H1 (cell line): ENCODE measurements around the gene RGS13. TPM values are rescaled to one million over a fixed set of nuclear protein-coding genes. Genes with fewer than 3 reads are reported as not detected.

Experiments
- CTCF ChIA-PET: fragments of 300-600 bp; sonication (Branson Sonifier 250); formaldehyde crosslinking; loops from one replicate; lab custom pipeline; 2021; ENCODE audit not compliant: partially characterized antibody; lab: Charles Lee
- POLR2A ChIA-PET: fragments of 300-600 bp; sonication (Branson Sonifier 250); formaldehyde crosslinking; loops from one replicate; lab custom pipeline; 2021; ENCODE audit warnings: inconsistent platforms; ENCODE audit not compliant: partially characterized antibody; lab: Charles Lee
- DNase-seq, 2 experiments: peaks; one replicate each; pipeline versions ENCODE4 v3.0.0 to v3.0.0-alpha.2; 2010 to 2022; ENCODE audit warnings: low spot score in 2 of 2, low read depth in 1 of 2, mixed read lengths in 1 of 2
- FAIRE-seq: peaks from 2 replicates; lab custom pipeline; 2011; peaks lifted over from hg19 to GRCh38; lab: Jason Lieb, UNC
- H2AFZ ChIP-seq: 2 replicates; pipeline ENCODE4 v1.8.1; 2012; ENCODE audit warnings: low read length, inconsistent platforms
- H2AK5ac ChIP-seq: 2 replicates; pipeline ENCODE4 v1.6.1; 2013; ENCODE audit warnings: low read depth, low read length
- H2BK120ac ChIP-seq: replicated peaks from 2 replicates; pipeline ENCODE3; 2013; ENCODE audit warnings: low read depth, low read length, inconsistent platforms
- H2BK12ac ChIP-seq: 2 replicates; pipeline ENCODE4 v1.6.1; 2013; ENCODE audit warnings: low read depth, low read length
- H2BK15ac ChIP-seq: 2 replicates; pipeline ENCODE4 v1.6.1; 2013; ENCODE audit warnings: low read length
- H2BK20ac ChIP-seq: 2 replicates; pipeline ENCODE4 v1.6.1; 2013; ENCODE audit warnings: low read length
- H2BK5ac ChIP-seq: 2 replicates; pipeline ENCODE4 v1.6.1; 2013; ENCODE audit warnings: low read depth, low read length
- H3K14ac ChIP-seq: 2 replicates; pipeline ENCODE4 v1.6.1; 2013; ENCODE audit warnings: inconsistent platforms; ENCODE audit not compliant: insufficient read length
- H3K18ac ChIP-seq: 2 replicates; pipeline ENCODE4 v1.6.1; 2013; ENCODE audit warnings: low read length; ENCODE audit errors: extremely low read depth
- H3K23ac ChIP-seq: 2 replicates; pipeline ENCODE4 v1.6.1; 2013; ENCODE audit warnings: inconsistent platforms; ENCODE audit not compliant: insufficient read length
- H3K23me2 ChIP-seq: 2 replicates; pipeline ENCODE4 v1.6.1; 2013; ENCODE audit warnings: low read depth, low read length
- H3K27ac ChIP-seq: 2 replicates; pipeline ENCODE4 v1.6.1; 2011; ENCODE audit warnings: low read depth, low read length, inconsistent platforms
- H3K27me3 ChIP-seq, 4 experiments: replicated peaks in 1 of 4; 1 replicate in 1 of 4; 2 replicates in 3 of 4; pipeline versions ENCODE4 v1.6.1 to v1.8.1; 2011 to 2013; ENCODE audit warnings: low read length in 3 of 4, mild to moderate bottlenecking in 3 of 4, inconsistent platforms in 2 of 4, mixed read lengths in 2 of 4, moderate library complexity in 1 of 4; ENCODE audit not compliant: control insufficient read depth in 3 of 4, insufficient read depth in 3 of 4; ENCODE audit errors: extremely low read depth in 1 of 4
- H3K36me3 ChIP-seq, 4 experiments: 2 replicates each; pipeline versions ENCODE4 v1.6.1 to v1.8.1; 2011 to 2013; ENCODE audit warnings: mild to moderate bottlenecking in 4 of 4, low read length in 3 of 4, moderate library complexity in 2 of 4, control low read depth in 1 of 4, inconsistent platforms in 1 of 4; ENCODE audit not compliant: insufficient read depth in 4 of 4, control insufficient read depth in 2 of 4
- H3K4ac ChIP-seq: replicated peaks from 2 replicates; pipeline ENCODE3; 2013; ENCODE audit warnings: low read length, low read depth, mixed read lengths, inconsistent platforms; ENCODE audit not compliant: insufficient read length
- H3K4me1 ChIP-seq, 4 experiments: replicated peaks in 1 of 4; 1 replicate in 1 of 4; 2 replicates in 3 of 4; pipeline versions ENCODE4 v1.6.1 to v1.8.1; 2011 to 2013; ENCODE audit warnings: low read length in 3 of 4, inconsistent platforms in 2 of 4, mixed read lengths in 1 of 4; ENCODE audit not compliant: insufficient read depth in 4 of 4, control insufficient read depth in 3 of 4
- H3K4me2 ChIP-seq, 2 experiments: 2 replicates each; pipeline versions ENCODE4 v1.6.1 to v1.8.1; 2011 to 2013; ENCODE audit warnings: low read depth in 2 of 2, low read length in 2 of 2, control low read depth in 1 of 2, inconsistent platforms in 1 of 2, mild to moderate bottlenecking in 1 of 2; ENCODE audit not compliant: insufficient read depth in 1 of 2
- H3K4me3 ChIP-seq, 4 experiments: fragments of 200-600, 300-600 bp in 1 of 4; sonication (generic), shearing (Covaris generic), sonication (Bioruptor Twin) in 1 of 4; 2 replicates each; pipeline versions ENCODE4 v1.5.1 to v1.8.1; 2011 to 2016; ENCODE audit warnings: low read length in 4 of 4, low read depth in 3 of 4, control low read depth in 2 of 4, inconsistent platforms in 2 of 4, mild to moderate bottlenecking in 2 of 4, mixed read lengths in 1 of 4, moderate library complexity in 1 of 4; ENCODE audit not compliant: insufficient read depth in 2 of 4; ENCODE audit errors: extremely low read depth in 1 of 4
- H3K56ac ChIP-seq: replicated peaks from 2 replicates; pipeline ENCODE3; 2013; ENCODE audit warnings: low read depth, mild to moderate bottlenecking, mixed read lengths, low read length, inconsistent platforms; ENCODE audit not compliant: insufficient read length
- H3K79me1 ChIP-seq: 2 replicates; pipeline ENCODE4 v1.6.1; 2013; ENCODE audit warnings: low read depth, low read length, control low read depth
- H3K79me2 ChIP-seq, 2 experiments: 2 replicates each; pipeline versions ENCODE4 v1.6.1 to v1.8.1; 2012 to 2013; ENCODE audit warnings: low read length in 2 of 2, mild to moderate bottlenecking in 2 of 2, inconsistent platforms in 1 of 2; ENCODE audit not compliant: insufficient read depth in 2 of 2, control insufficient read depth in 1 of 2
- H3K9ac ChIP-seq, 4 experiments: replicated peaks in 1 of 4; 1 replicate in 1 of 4; 2 replicates in 3 of 4; pipeline versions ENCODE4 v1.6.1 to v1.8.1; 2011 to 2013; ENCODE audit warnings: low read depth in 3 of 4, low read length in 3 of 4, control low read depth in 2 of 4, mild to moderate bottlenecking in 2 of 4, moderate library complexity in 2 of 4, inconsistent platforms in 1 of 4; ENCODE audit errors: extremely low read depth in 1 of 4
- H3K9me3 ChIP-seq, 2 experiments: 2 replicates each; pipeline versions ENCODE4 v1.6.1 to v1.8.1; 2012 to 2013; ENCODE audit warnings: mild to moderate bottlenecking in 2 of 2, moderate library complexity in 2 of 2, control low read depth in 1 of 2, inconsistent platforms in 1 of 2, low read depth in 1 of 2, low read length in 1 of 2, mixed read lengths in 1 of 2; ENCODE audit not compliant: insufficient read depth in 2 of 2
- H4K20me1 ChIP-seq, 2 experiments: replicated peaks in 1 of 2; 2 replicates each; pipeline versions ENCODE3 to v1.8.1; 2011 to 2013; ENCODE audit warnings: inconsistent platforms in 2 of 2, low read length in 2 of 2, mild to moderate bottlenecking in 1 of 2; ENCODE audit not compliant: insufficient read depth in 2 of 2, control insufficient read depth in 1 of 2
- H4K5ac ChIP-seq: 2 replicates; pipeline ENCODE4 v1.6.1; 2013; ENCODE audit warnings: low read length, low read depth, mixed read lengths, inconsistent platforms; ENCODE audit not compliant: insufficient read length
- H4K8ac ChIP-seq: 2 replicates; pipeline ENCODE4 v1.8.0; 2013; ENCODE audit warnings: mild to moderate bottlenecking, moderate library complexity, low read length, inconsistent platforms; ENCODE audit not compliant: insufficient read depth; ENCODE audit errors: extremely low read depth
- H4K91ac ChIP-seq: replicated peaks from 2 replicates; pipeline ENCODE3; 2013; ENCODE audit warnings: low read length, mixed read lengths, inconsistent platforms; ENCODE audit not compliant: insufficient read length
- GABPA ChIP-seq: IDR thresholded peaks from 2 replicates; pipeline ENCODE4 v1.6.1; 2011; ENCODE audit warnings: mild to moderate bottlenecking, low read length, moderate library complexity, borderline replicate concordance; ENCODE audit not compliant: insufficient read depth
- HDAC2 ChIP-seq, 2 experiments: fragments of 300-600 bp in 1 of 2; sonication (generic) in 1 of 2; IDR thresholded peaks; 2 replicates each; pipeline ENCODE4 v1.6.1; 2011 to 2012; ENCODE audit warnings: low read depth in 2 of 2, low read length in 2 of 2, mild to moderate bottlenecking in 2 of 2, moderate library complexity in 2 of 2, borderline replicate concordance in 1 of 2, inconsistent platforms in 1 of 2
- NANOG ChIP-seq: IDR thresholded peaks from 2 replicates; pipeline ENCODE4 v1.6.1; 2011; ENCODE audit warnings: low read length, low read depth, mild to moderate bottlenecking, inconsistent platforms; ENCODE audit not compliant: insufficient read depth, poor library complexity, severe bottlenecking
- RBBP5 ChIP-seq: IDR thresholded peaks from 2 replicates; pipeline ENCODE4 v1.7.1; 2012; ENCODE audit warnings: low read depth, mild to moderate bottlenecking, inconsistent platforms, low read length, moderate library complexity, borderline replicate concordance
- WGBS, 2 experiments: shearing (Covaris generic) in 1 of 2; methylation state at CpG; one replicate each; pipeline versions ENCODE4 v1.1.6 to v1.1.7; 2013 to 2015; ENCODE audit warnings: low lambda C conversion rate in 2 of 2, mixed read lengths in 2 of 2, inconsistent platforms in 1 of 2, low coverage in 1 of 2, missing lambda C conversion rate in 1 of 2; ENCODE audit not compliant: insufficient replicate concordance in 2 of 2, insufficient coverage in 1 of 2, insufficient read length in 1 of 2; ENCODE audit errors: extremely low coverage in 1 of 2, missing lambda C conversion rate in 1 of 2; 5-methylcytosine and 5-hydroxymethylcytosine counted together
- polyA plus RNA-seq, 7 experiments: library from polyadenylated mRNA; depleted of rRNA in 3 of 7; stranded (reverse) in 5 of 7; unstranded in 2 of 7; fragments of >200 nt in 5 of 7; fragments of 200-250 nt in 2 of 7; gene quantifications; 1 replicate in 5 of 7; 2 replicates in 1 of 7; 4 replicates in 1 of 7; pipeline versions ENCODE4 v1.2.1 to v1.2.3, GENCODE V29; 2011 to 2013; ENCODE audit warnings: missing spikeins in 2 of 7, mixed read lengths in 2 of 7
- total RNA-seq: library from RNA; stranded (reverse); fragmentation: NEBNext Ultra II Directional; extraction: Animal tissue kit (Norgen Biotek cat#: 25700); gene quantifications from 2 replicates; pipeline ENCODE4 v1.2.1, GENCODE V29; 2021

The RGS13 gene
- total and polyA plus RNA-seq, 2 of the 8 experiments (the other 6 are each of a cell fraction or from before 2014, with no cell fraction given), result not detected

DNA sequence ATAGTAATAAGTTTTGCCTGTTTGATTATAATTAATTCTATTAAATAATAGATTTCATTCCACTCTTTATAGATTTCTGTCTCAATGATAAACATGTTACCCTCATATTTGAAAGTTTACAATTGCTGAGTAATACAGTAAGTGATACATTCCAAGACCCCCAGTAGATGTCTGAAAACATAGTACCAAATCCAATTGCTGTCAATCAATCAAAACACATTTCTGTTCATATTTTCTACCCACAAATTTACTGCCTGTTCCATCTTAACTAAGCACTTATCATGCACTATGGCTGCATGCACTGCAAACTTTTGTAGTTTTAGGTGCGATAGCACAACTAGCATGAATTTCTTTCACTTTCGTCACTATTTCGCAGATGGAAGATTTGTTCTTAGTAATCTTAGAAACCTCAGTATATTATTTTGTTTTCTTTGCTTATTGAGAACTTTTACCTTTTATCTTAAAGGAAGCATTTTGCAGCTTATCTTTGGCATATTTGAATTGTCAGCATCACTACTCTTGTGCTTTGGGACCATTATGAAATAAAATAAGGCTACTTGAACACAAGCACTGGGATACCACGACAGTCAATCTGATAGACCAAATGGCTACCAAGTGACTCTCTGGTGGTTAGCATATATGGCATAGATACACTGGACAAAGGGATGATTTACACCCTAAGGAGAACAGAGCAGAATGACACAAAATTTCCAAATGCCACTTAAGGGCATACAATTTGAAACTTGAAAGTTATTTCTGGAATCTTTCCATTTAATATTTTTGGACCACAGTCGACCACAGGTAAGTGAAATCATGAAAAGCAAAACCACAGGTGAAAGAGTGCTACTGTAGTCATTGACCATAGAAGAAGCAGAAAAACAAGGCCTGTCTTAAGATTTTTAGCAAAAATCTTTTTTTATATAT, 67.6 kb downstream of the RGS13 start:
- Histone ChIP-seq H3K27ac (no peak overlapping the region), H3K4me2 (no peak overlapping the region), H4K20me1 (no peaks in the 10 kb centered on the region), H3K9me3 (no peaks in the 10 kb centered on the region), H2BK12ac (no peak overlapping the region), H3K4me1 (no peaks in the 10 kb centered on the region), H3K14ac (no peak overlapping the region), H2BK5ac (no peak overlapping the region), H3K79me1 (no peaks in the 10 kb centered on the region), H2AK5ac (no peak overlapping the region), H3K18ac (no peak overlapping the region), H4K91ac (no peak overlapping the region), H3K36me3 (no peaks in the 10 kb centered on the region), H3K79me2 (no peaks in the 10 kb centered on the region)
- no peak for FAIRE-seq
- 91% methylated on average over 5 of the region's 5 CpGs; no CpG with 5 or more reads in 1 of the 2 experiments for WGBS, 2 experiments
- TF ChIP-seq GABPA, result no peak
- TF ChIP-seq NANOG, result no peak
- TF ChIP-seq HDAC2 (IDR thresholded peaks at IDR 0.05; ENCODE audit: borderline replicate concordance in 1 of 2, low read depth in 2 of 2, low read length in 2 of 2), result no peak
- TF ChIP-seq RBBP5, result no peak
- TF ChIP-seq, all 59 proteins: peak for 0
- H2AFZ ChIP-seq, result no peak overlapping the region
- no peak overlapping the region for H3K23ac ChIP-seq
- H2BK15ac ChIP-seq, result no peak overlapping the region
- DNase-seq, result no peak
- no peak overlapping the region for H3K4me3 ChIP-seq
- ChIA-PET CTCF (interaction anchor here (1.0 kb wide), 1 partner anchor 229 kb away, joined by 3 read pairs; no protein-coding TSS in a partner anchor), POLR2A (no interaction called here)
- no peak overlapping the region for H3K4ac ChIP-seq
- no peak overlapping the region for H3K56ac ChIP-seq
- H3K23me2 ChIP-seq, result no peaks in the 10 kb centered on the region
- H4K5ac ChIP-seq, result no peak overlapping the region
- no peaks in the 10 kb centered on the region for H3K27me3 ChIP-seq
- no peak overlapping the region for H2BK20ac ChIP-seq
- no peak overlapping the region for H4K8ac ChIP-seq
- no peak overlapping the region for H3K9ac ChIP-seq
- no peak overlapping the region for H2BK120ac ChIP-seq
